Ovary (tissue), 3 donors: ENCODE measurements around the gene TMED4.

ENCODE experiments used
- EP300 ChIP-seq: sonication (generic); formaldehyde crosslinking; IDR thresholded peaks from one replicate; pipeline ENCODE4 v1.6.1; 2017; ENCODE audit warnings: antibody characterized with exemption
- POLR2A ChIP-seq: fragments of 450-650 bp; IDR thresholded peaks from one replicate; pipeline ENCODE4 v1.6.1; 2017; ENCODE audit warnings: antibody characterized with exemption, mild to moderate bottlenecking, moderate library complexity
- TF ChIP-seq, protein P1 (sequence below), 3 donors: fragments of 450-650 bp in 2 of 3; fragments of 200-600 bp in 1 of 3; IDR thresholded peaks; one replicate each; pipeline versions ENCODE4 v1.5.1 to v1.8.0; 2016 to 2022; ENCODE audit warnings: antibody characterized with exemption in 3 of 3, mild to moderate bottlenecking in 1 of 3
- donor health status: DM: no; HTN: no; CAD: no.

DNA sequence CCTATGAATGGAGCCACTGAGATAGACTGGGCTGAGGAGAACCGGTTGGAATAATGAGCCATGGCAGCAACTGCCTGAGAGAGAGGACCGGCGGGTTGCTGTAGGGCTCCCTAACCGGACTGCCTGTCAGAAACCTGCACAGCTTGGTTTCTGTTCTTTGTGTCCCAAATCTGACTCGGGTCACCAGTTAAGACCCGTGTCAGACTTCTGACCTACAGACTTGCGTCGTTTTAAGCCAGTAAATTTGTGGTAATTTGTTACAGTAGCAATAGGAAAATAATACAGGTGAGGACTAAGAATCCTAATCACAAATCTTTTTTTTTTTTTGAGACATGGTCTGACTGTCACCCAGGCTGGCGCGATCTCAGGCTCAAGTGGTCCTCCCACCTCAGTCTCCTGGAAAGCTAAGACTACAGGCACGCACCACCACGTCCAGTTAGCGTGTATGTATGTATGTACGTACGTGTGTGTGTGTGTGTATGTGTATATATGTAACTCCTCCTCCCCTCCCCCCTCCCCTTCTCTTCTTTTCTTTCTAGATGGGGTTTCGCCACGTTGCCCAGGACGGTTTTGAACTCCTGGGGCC is 7.7 kb downstream of the TMED4 start:
- TF ChIP-seq, protein P1, sequence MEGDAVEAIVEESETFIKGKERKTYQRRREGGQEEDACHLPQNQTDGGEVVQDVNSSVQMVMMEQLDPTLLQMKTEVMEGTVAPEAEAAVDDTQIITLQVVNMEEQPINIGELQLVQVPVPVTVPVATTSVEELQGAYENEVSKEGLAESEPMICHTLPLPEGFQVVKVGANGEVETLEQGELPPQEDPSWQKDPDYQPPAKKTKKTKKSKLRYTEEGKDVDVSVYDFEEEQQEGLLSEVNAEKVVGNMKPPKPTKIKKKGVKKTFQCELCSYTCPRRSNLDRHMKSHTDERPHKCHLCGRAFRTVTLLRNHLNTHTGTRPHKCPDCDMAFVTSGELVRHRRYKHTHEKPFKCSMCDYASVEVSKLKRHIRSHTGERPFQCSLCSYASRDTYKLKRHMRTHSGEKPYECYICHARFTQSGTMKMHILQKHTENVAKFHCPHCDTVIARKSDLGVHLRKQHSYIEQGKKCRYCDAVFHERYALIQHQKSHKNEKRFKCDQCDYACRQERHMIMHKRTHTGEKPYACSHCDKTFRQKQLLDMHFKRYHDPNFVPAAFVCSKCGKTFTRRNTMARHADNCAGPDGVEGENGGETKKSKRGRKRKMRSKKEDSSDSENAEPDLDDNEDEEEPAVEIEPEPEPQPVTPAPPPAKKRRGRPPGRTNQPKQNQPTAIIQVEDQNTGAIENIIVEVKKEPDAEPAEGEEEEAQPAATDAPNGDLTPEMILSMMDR (IDR thresholded peaks at IDR 0.05): no peak
- TF ChIP-seq EP300 (no peak), POLR2A (no peak)
